ENCODE data around the gene PPP2R5C. TPM values are rescaled to one million over a fixed set of nuclear protein-coding genes. Genes with fewer than 3 reads are reported as not detected.

PPP2R5C gene
- total RNA-seq, 1 experiment from 2014 or later, result 93.0 TPM

GRCh38 chr14:101738703-101739320 is 22.7 kb upstream of the PPP2R5C start:
- DNase-seq, result no peak
- Histone ChIP-seq H3K79me1 (ENCODE audit: insufficient read depth, low read depth, low read length, poor library complexity, severe bottlenecking) (no peaks in the 10 kb centered on the region), H3K4me1 (ENCODE audit: insufficient read depth, low read length) (no peaks in the 10 kb centered on the region), H3K27me3 (ENCODE audit: insufficient read depth, low read length) (no peaks in the 10 kb centered on the region), H3K4me2 (ENCODE audit: insufficient read depth, insufficient read length, low read length) (no peak overlapping the region), H3K23ac (ENCODE audit: insufficient read length, low read depth, low read length) (no peak overlapping the region), H2BK15ac (ENCODE audit: low read depth, low read length) (no peak overlapping the region), H3K18ac (ENCODE audit: insufficient read length, low read depth, low read length) (no peak overlapping the region), H3K27ac (ENCODE audit: insufficient read length, low read depth, low read length) (no peak overlapping the region), H2BK20ac (ENCODE audit: low read depth, low read length, poor library complexity, severe bottlenecking) (no peak overlapping the region), H4K5ac (ENCODE audit: insufficient read length, low read depth, low read length) (no peak overlapping the region), H3K9me3 (ENCODE audit: control insufficient read depth, low read depth, low read length) (no peaks in the 10 kb centered on the region), H2AFZ (ENCODE audit: low read length) (no peak overlapping the region), H3T11ph (ENCODE audit: low read length) (no peak overlapping the region), H3K23me2 (ENCODE audit: insufficient read length, low read depth, low read length, poor library complexity, severe bottlenecking) (no peaks in the 10 kb centered on the region), H2BK120ac (ENCODE audit: low read depth, low read length, poor library complexity, severe bottlenecking) (no peak overlapping the region), H3K4ac (ENCODE audit: low read depth, low read length) (no peak overlapping the region), H3K79me2 (ENCODE audit: insufficient read depth, low read length) (no peaks in the 10 kb centered on the region), H4K20me1 (ENCODE audit: control insufficient read depth, insufficient read depth, insufficient read length) (no peaks in the 10 kb centered on the region), H4K91ac (ENCODE audit: insufficient read length, low read depth, low read length) (no peak overlapping the region), H3K14ac (ENCODE audit: insufficient read depth, low read length) (no peak overlapping the region), H2AK5ac (ENCODE audit: insufficient read length, low read length) (no peak overlapping the region), H2BK12ac (ENCODE audit: insufficient read length, low read depth, low read length) (no peak overlapping the region), H2BK5ac (ENCODE audit: insufficient read length, low read length) (no peak overlapping the region), H3K9ac (ENCODE audit: extremely low read depth, insufficient read length, low read length) (no peak overlapping the region), H4K8ac (replicated peaks; ENCODE audit: insufficient read length, low read depth, low read length) (no peak overlapping the region), H3K56ac (ENCODE audit: insufficient read length, low read depth, low read length) (no peak overlapping the region)
- H3K36me3 Mint-ChIP-seq (ENCODE audit: insufficient read depth in 1 of 3, low read depth in 3 of 3), result peaks cover 5 to 15% (median 7%) of the 10 kb centered on the region in 3 experiments; a peak in 4 of 7 replicates
- no peak for TF ChIP-seq CTCF (conservative IDR thresholded peaks at IDR 0.05)
- no peaks in the 10 kb centered on the region for H3K4me1 Mint-ChIP-seq
- peaks cover 24 to 33% of the 10 kb centered on the region in 2 experiments for H3K9me3 Mint-ChIP-seq
- no peak overlapping the region for H3K27ac Mint-ChIP-seq
- H3K4me3 Mint-ChIP-seq, result no peak overlapping the region
- peaks cover 21% of the 10 kb centered on the region for H3K27me3 Mint-ChIP-seq (ENCODE audit: low read depth)
- no CpG with 5 or more reads among the region's 3 CpGs for WGBS (ENCODE audit: extremely low coverage, insufficient read length, low lambda C conversion rate)
